Measurements from ENCODE around the gene PDCD1. TPM values are rescaled to one million over a fixed set of nuclear protein-coding genes. Genes with fewer than 3 reads are reported as not detected.

PDCD1 gene
- total RNA-seq, 4 donors from 2014 or later = 1.2 to 2.5 (median 1.5) TPM

- Histone ChIP-seq H3K36me3 (no peaks in the 10 kb centered on the region), H3K4me1 (peaks cover 27 to 75% (median 45%) of the 10 kb centered on the region in 3 donors), H3K27ac (no peak overlapping the region), H3K9me3 (no peaks in the 10 kb centered on the region), H3K27me3 (no peaks in the 10 kb centered on the region), H3K4me3 (no peak overlapping the region)
- 74 to 92% methylated on average over 11 to 16 of the region's 17 CpGs for WGBS, 2 donors
- no peak for DNase-seq
- intact Hi-C loops (cut with DNase I) = no loop called here
- TF ChIP-seq POLR2A (IDR thresholded peaks at IDR 0.05) (no peak), CTCF (IDR thresholded peaks at IDR 0.05) (no peak)
Measured at GRCh38 chr2:241897231-241897916, 38.7 kb upstream of the PDCD1 start.

GRCh38 chr2:241896746-241897201 is 38.1 kb upstream of the PDCD1 start:
- Histone ChIP-seq H3K4me1 (peaks cover 33 to 77% (median 46%) of the 10 kb centered on the region in 3 donors), H3K36me3 (no peaks in the 10 kb centered on the region), H3K27me3 (no peaks in the 10 kb centered on the region), H3K9me3 (no peaks in the 10 kb centered on the region), H3K4me3 (no peak overlapping the region), H3K27ac (no peak overlapping the region)
- TF ChIP-seq CTCF (IDR thresholded peaks at IDR 0.05) (no peak), POLR2A (IDR thresholded peaks at IDR 0.05) (no peak)
- intact Hi-C loops (cut with DNase I) = no loop called here
- WGBS, 2 donors = 87 to 94% methylated on average over 8 to 9 of the region's 10 CpGs
- no peak for DNase-seq

- WGBS, 2 donors = no CpG with 5 or more reads among the region's 26 CpGs
- Histone ChIP-seq H3K36me3 (no peaks in the 10 kb centered on the region), H3K27me3 (no peaks in the 10 kb centered on the region), H3K9me3 (no peaks in the 10 kb centered on the region), H3K4me1 (peaks cover 41 to 80% (median 45%) of the 10 kb centered on the region in 3 donors), H3K4me3 (peak overlapping the region in 2 of 4 donors; percentile 10 to 12), H3K27ac (peak overlapping the region; percentile 47 to 82 (median 66))
- peak; percentile 39 for DNase-seq
- intact Hi-C loops (cut with DNase I) = no loop called here
- no peak for TF ChIP-seq POLR2A (IDR thresholded peaks at IDR 0.05)
- TF ChIP-seq CTCF (IDR thresholded peaks at IDR 0.05) = no peak
Measured at GRCh38 chr2:241895712-241896641, 37.3 kb upstream of the PDCD1 start.

- H3K27ac ChIP-seq = peak overlapping the region; percentile 47 to 82 (median 66)
- intact Hi-C loops (cut with DNase I) = no loop called here
Measured at GRCh38 chr2:241895427-241895711, 36.7 kb upstream of the PDCD1 start.

More at GRCh38 chr2:241895427-241895711, 36.7 kb upstream of the PDCD1 start:
- TF ChIP-seq POLR2A (IDR thresholded peaks at IDR 0.05) = no peak
- TF ChIP-seq CTCF (IDR thresholded peaks at IDR 0.05) = no peak
- DNase-seq = no peak
- Histone ChIP-seq H3K4me3 (no peak overlapping the region), H3K27me3 (no peaks in the 10 kb centered on the region), H3K9me3 (no peaks in the 10 kb centered on the region), H3K36me3 (no peaks in the 10 kb centered on the region), H3K4me1 (peaks cover 43 to 80% (median 46%) of the 10 kb centered on the region in 3 donors)
- WGBS, 2 donors = no CpG with 5 or more reads among the region's 11 CpGs

Measured in esophagus squamous epithelium (tissue), 5 donors.